HT-29 (cell line): ENCODE data around the gene KCNA1. TPM values are rescaled to one million over a fixed set of nuclear protein-coding genes. Genes with fewer than 3 reads are reported as not detected.
"Not testable (repeated sequence)": the region's sequence is repeated elsewhere in the genome, so short reads cannot be mapped to it uniquely, and the experiment has no call there.

Source experiments
- DNase-seq: peaks from one replicate; pipeline ENCODE4 v3.0.0-alpha.2; 2015; ENCODE audit warnings: low spot score
- total RNA-seq: library from RNA; depleted of rRNA; stranded (reverse); fragments of >200 nt; shearing (Covaris generic); gene quantifications from 2 replicates; pipeline ENCODE4 v1.2.3, GENCODE V29; 2014; rRNA removed

The KCNA1 gene
- not detected in 2 replicates for total RNA-seq

DNA sequence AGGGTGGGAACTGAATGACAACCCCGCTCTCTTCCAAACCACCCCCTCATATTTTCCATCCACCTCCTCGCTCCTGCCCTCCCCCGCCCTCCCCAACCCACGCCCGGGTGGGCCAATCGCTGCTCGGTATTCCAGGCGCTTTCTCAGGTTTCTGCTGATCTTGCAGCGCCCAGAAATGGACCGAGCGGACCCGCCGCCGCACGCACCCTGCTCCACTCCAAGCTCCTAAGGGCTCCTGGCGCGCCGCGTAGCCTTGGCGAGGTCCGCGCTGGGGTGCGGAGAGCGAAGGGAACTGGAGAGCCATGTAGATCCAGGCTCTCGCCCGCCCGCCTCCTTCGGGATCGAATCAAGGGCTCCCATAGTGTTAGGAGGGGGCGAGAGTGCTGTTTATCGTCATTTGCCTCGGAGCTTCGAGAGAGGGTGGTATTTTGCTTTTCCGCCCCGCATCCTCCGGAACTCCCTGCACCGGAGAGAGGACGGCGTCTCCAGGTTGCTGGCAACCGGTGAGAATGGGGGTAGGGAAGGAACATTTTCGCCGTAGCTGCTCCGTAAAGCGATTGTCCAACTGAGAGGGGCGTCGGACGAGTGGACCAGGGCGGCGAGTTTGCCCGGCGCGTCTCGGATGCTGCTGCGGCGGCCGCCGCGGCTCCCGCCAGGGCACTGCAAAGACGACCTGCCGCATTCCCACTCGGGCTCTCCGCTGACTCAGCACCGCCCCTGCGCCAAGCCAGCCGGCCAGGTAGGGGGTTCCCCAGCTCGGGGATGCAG, at the start of gene KCNA1:
TSS of gene KCNA1 (plus strand) at position 172 of the 768 bp plus-strand sequence. CDS start 1,474 bp downstream, outside the sequence.
- no peak for DNase-seq

GRCh38 chr12:4860741-4861140, 49.0 kb upstream of the KCNA1 start:
- DNase-seq, result no peak

DNA sequence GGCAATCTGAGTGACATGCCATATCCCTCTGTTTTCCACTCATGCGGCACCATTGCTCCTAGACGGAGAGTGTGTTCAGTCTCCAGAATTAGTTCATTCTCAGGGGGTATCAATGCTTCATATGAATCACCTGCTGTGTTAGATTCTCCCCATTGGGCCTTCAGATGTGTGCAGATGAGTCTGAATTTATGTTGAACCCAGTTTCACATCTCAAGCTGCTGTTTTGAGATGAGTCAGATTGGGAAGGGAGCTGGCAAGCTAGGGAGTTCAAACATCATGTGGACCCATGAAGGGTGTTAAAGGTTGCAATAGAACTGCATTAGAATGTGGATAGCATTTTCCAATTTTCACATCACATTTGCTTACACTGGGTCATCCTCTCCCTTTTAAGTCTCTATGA, 46.9 kb upstream of the KCNA1 start:
- no peak for DNase-seq

DNA sequence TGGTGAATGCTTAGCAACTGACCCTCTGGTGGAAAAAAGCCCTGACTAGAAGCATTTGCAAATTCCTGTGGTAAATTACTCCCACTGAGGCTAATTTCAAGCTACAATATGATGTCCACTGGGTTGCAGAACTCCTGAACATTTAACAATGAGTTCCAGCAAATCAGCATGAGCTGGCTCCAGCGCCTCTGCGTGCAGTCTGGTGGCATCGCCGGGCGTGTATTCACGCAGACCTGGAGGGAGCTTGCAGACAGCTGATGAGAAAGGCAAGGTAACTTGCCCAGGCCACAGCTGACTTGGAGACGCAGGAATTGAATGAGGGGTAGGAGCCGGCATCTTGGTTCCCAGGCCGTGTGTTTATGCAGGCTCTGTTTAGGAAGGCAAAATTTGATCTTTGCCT, 45.1 kb upstream of the KCNA1 start:
- no peak for DNase-seq

- DNase-seq, result no peak
These were observed 44.5 kb upstream of the KCNA1 start for GRCh38 chr12:4865246-4865645.

- DNase-seq, result no peak
These were observed 43.4 kb upstream of the KCNA1 start for GRCh38 chr12:4866299-4866698.

GRCh38 chr12:4867384-4867783, 42.3 kb upstream of the KCNA1 start:
- DNase-seq, result no peak

- no peak for DNase-seq
These were observed 39.3 kb upstream of the KCNA1 start for GRCh38 chr12:4870423-4870822.

GRCh38 chr12:4871514-4871913, 38.2 kb upstream of the KCNA1 start:
- DNase-seq, result no peak

DNA sequence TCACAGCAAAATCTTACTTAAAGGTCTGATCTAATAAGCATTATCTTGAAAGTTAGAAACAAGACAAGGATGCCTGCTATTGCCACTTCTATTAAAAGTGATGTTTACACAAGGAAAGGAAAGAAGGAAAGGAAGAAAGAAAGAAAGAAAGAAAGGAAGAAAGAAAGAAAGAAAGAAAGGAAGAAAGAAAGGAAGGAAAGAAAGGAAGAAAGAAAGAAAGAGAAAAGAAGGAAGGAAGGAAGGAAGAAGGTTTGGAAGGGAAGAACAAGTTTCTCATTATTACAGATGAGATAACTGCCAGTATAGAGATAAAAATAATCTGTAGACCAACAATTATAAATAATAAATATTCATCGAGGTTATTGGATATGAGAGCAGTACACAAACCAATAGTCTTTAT, 35.8 kb upstream of the KCNA1 start:
- DNase-seq, result no peak

DNA sequence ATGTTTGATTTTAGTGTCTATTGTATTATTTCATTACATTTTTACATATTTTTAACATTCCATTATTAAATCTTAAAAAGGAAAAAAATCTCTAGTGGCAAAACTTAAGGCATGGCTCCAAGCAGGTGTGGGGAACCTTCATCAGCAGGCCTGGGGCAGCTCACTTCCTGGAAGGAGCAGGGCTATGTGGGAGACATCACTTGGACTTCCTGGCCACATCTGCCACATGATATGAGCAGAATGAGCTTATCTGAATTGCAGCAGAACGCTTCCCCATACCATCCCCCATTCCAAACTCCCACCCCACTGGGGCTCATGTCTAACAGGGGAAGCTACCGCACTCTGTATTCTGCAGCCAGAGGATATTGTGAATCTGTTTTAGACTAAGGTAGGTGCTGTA, 35.0 kb upstream of the KCNA1 start:
- no peak for DNase-seq

DNA sequence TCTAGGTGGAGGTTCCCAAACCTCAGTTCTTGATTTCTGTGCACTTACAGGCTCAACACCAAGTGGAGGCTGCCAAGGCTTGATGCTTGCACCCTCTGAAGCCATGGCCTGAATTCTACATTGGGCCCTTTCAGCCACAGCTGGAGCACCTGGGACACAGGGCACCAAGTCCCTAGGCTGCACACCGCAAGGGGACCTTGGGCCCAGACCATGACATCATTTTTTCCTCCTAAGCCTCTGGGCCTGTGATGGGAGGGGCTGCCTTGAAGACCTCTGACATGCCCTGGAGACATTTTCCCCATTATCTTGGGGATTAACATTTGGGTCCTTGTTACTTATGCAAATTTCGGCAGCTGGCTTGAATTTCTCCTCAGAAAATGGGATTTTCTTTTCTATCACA, 30.2 kb upstream of the KCNA1 start:
- DNase-seq, result not testable (repeated sequence)

- DNase-seq, result no peak
These were observed 28.2 kb upstream of the KCNA1 start for GRCh38 chr12:4881266-4882064.

- DNase-seq, result no peak
These were observed 17.8 kb upstream of the KCNA1 start for GRCh38 chr12:4891866-4892265.

- no peak for DNase-seq
These were observed 17.3 kb upstream of the KCNA1 start for GRCh38 chr12:4892418-4892817.

DNA sequence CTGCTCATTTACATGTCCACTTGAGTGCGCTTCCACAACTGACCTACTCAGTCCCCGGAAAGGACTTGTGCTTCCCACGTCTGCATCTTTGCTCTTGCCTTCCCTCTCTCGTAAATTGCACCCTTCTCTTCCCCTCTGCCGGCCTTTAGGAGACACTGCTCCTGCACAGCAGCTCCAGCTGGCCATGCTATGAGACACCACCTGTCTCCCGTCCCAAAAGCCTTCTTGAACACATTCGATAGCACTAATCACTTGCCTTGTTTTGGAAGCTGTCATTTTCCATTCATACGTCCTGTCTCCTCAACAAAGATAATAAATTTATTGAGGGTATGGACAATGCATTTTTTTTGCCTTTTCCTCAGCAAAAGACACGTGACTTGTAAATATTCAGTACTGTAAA, 15.7 kb upstream of the KCNA1 start:
- DNase-seq, result no peak

DNA sequence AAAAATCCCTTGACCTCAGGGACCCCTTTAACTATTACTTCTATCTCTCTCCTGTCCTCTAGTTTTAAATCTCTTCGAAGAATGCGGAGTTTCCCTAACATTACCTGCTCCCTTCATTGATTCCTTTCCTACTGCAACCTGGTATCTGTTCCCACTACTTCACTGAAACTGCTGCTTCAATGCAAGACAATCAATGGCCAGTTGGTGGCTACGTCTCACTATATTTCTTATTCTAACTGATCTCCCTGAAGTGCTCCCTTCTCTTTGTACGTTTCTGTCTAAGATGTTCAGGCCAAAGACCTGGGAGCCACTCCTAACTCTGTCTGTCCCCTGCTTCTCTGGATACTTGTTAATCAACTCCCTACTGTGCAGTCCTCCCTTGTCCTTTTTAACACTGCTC, 10.3 kb upstream of the KCNA1 start:
- peak; percentile 12 for DNase-seq

- DNase-seq, result no peak
These were observed 9.4 kb upstream of the KCNA1 start for GRCh38 chr12:4900327-4900726.

- DNase-seq, result no peak
These were observed 4.4 kb upstream of the KCNA1 start for GRCh38 chr12:4905316-4905715.

DNA sequence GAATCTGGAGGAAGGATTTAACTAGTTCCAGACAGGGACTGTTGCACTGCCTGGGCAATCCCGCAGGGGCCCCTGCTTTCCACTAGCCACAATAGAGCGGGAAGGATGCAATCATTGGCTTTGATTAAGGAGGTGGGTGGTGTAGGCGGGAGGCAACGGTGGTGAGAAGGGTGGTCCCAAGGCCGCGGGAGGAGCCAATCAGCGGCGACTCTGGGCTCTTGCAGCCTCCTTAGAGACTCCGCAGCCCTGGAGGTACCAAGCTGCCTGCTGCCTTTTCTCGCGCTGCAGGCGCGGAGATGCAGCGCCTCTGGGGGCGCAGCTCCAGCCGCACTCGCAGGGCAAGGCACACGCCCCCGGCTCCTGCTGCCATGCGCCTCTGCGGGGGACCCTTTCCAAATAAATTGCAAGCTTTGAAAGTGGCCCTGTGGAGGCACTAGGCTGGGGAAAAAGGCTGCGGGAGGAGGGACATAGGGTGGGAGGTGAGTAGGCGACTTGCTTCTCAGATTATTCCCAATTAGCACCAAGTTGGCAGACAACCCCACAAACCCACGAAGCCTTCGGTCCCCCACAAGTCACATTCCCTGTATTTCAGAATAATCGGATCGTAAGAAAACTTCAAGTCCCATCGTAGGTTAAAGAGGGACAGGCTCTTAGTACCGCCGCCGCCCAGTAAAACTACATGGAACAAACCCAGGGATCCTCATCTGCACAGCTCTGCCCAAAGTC, 858 bp upstream of the KCNA1 start:
- DNase-seq, result no peak

GRCh38 chr12:4909410-4909733, 333 bp upstream of the KCNA1 start:
- no peak for DNase-seq

- no peak for DNase-seq
These were observed 1.0 kb downstream of the KCNA1 start for GRCh38 chr12:4910502-4911315.
